Measurements from ENCODE around the gene RNF157. TPM values are rescaled to one million over a fixed set of nuclear protein-coding genes. Genes with fewer than 3 reads are reported as not detected.
"Not testable (repeated sequence)": the region's sequence is repeated elsewhere in the genome, so short reads cannot be mapped to it uniquely, and the experiment has no call there.

RNF157 gene
- total RNA-seq, 2 donors from 2014 or later = 9.6 to 11.2 TPM

DNA sequence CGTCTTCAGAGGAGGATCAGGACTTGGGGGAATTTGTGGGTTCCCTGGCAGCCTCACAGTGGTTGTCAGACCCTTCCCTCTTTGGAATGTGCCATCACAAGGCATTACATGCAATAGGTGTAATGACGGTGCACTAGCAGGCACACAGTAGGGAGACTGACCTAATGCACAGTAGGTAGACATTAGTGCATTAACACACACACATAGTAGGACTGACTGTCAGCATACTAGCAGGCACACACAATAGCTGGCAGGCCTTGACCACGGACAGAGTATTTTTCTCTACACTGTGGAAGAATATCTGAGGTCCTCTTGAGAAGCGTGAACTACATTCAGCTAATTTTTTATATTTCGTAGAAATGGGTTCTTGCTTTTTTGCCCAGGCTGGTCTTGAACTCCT, 14.0 kb upstream of the RNF157 start:
- TF ChIP-seq, protein P1, sequence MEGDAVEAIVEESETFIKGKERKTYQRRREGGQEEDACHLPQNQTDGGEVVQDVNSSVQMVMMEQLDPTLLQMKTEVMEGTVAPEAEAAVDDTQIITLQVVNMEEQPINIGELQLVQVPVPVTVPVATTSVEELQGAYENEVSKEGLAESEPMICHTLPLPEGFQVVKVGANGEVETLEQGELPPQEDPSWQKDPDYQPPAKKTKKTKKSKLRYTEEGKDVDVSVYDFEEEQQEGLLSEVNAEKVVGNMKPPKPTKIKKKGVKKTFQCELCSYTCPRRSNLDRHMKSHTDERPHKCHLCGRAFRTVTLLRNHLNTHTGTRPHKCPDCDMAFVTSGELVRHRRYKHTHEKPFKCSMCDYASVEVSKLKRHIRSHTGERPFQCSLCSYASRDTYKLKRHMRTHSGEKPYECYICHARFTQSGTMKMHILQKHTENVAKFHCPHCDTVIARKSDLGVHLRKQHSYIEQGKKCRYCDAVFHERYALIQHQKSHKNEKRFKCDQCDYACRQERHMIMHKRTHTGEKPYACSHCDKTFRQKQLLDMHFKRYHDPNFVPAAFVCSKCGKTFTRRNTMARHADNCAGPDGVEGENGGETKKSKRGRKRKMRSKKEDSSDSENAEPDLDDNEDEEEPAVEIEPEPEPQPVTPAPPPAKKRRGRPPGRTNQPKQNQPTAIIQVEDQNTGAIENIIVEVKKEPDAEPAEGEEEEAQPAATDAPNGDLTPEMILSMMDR (conservative IDR thresholded peaks at IDR 0.05) = no peak
- Histone ChIP-seq H3K27ac (ENCODE audit: low read depth, low read length) (no peak overlapping the region), H3K4me3 (ENCODE audit: low read length) (no peak overlapping the region), H3K4me1 (ENCODE audit: control insufficient read depth, insufficient read depth, low read length) (peaks cover 4% of the 10 kb centered on the region), H3K9ac (ENCODE audit: extremely low read depth, low read length, poor library complexity, severe bottlenecking) (no peak overlapping the region), H3K27me3 (ENCODE audit: control insufficient read depth, insufficient read depth, low read length, poor library complexity, severe bottlenecking) (no peaks in the 10 kb centered on the region), H3K36me3 (ENCODE audit: control insufficient read depth, insufficient read depth, low read length) (no peaks in the 10 kb centered on the region), H3K9me3 (ENCODE audit: control insufficient read depth, low read length) (no peaks in the 10 kb centered on the region)
- H3K9me3 Mint-ChIP-seq = peaks cover 10% of the 10 kb centered on the region
- peaks cover 3% of the 10 kb centered on the region for H3K4me1 Mint-ChIP-seq
- peak; percentile 17 for DNase-seq
- 94 to 100% methylated on average over 3 to 5 of the region's 5 CpGs for WGBS, 2 experiments (ENCODE audit: insufficient coverage in 1 of 2, insufficient read length in 1 of 2)
- H3K36me3 Mint-ChIP-seq (ENCODE audit: low read depth) = no peaks in the 10 kb centered on the region
- H3K27me3 Mint-ChIP-seq (ENCODE audit: insufficient read depth) = peaks cover 2% of the 10 kb centered on the region
- no peak overlapping the region for H3K4me3 Mint-ChIP-seq
- H3K27ac Mint-ChIP-seq = no peak overlapping the region

DNA sequence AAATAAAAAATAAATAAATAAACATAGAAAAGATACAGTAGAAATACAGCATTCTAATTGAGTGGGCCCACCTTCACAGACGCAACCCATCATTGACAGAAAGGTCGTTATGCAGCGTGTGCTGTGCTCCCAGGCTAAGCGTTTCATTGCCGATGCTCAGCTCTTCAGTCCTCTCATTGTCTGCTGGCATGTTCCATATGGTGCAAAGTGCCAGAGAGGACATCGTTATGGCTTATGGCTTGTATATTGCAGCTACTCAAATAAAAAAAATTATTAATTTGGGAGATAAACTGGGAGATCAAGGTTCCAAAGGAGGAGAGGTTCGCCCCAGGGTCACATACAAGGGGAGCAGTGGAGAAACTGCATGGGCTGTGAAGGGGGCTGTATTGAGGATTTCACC, 13.5 kb upstream of the RNF157 start:
- no peak for DNase-seq
- H3K4me3 Mint-ChIP-seq = no peak overlapping the region
- 93 to 96% methylated on average over 7 of the region's 7 CpGs for WGBS, 2 experiments (ENCODE audit: insufficient coverage in 1 of 2, insufficient read length in 1 of 2)
- H3K4me3 ChIP-seq (ENCODE audit: low read length) = no peak overlapping the region
- peaks cover 2% of the 10 kb centered on the region for H3K4me1 Mint-ChIP-seq
- no peak overlapping the region for H3K27ac Mint-ChIP-seq
- peaks cover 2% of the 10 kb centered on the region for H3K27me3 Mint-ChIP-seq (ENCODE audit: insufficient read depth)
- no peaks in the 10 kb centered on the region for H3K36me3 Mint-ChIP-seq (ENCODE audit: low read depth)
- H3K9ac ChIP-seq (ENCODE audit: extremely low read depth, low read length, poor library complexity, severe bottlenecking) = no peak overlapping the region
- no peaks in the 10 kb centered on the region for H3K36me3 ChIP-seq (ENCODE audit: control insufficient read depth, insufficient read depth, low read length)
- H3K9me3 Mint-ChIP-seq = peaks cover 10% of the 10 kb centered on the region
- H3K4me1 ChIP-seq (ENCODE audit: control insufficient read depth, insufficient read depth, low read length) = peaks cover 4% of the 10 kb centered on the region
- no peaks in the 10 kb centered on the region for H3K9me3 ChIP-seq (ENCODE audit: control insufficient read depth, low read length)
- TF ChIP-seq, protein P1 (conservative IDR thresholded peaks at IDR 0.05) = no peak
- H3K27ac ChIP-seq (ENCODE audit: low read depth, low read length) = no peak overlapping the region
- no peaks in the 10 kb centered on the region for H3K27me3 ChIP-seq (ENCODE audit: control insufficient read depth, insufficient read depth, low read length, poor library complexity, severe bottlenecking)

- H3K9me3 ChIP-seq (ENCODE audit: control insufficient read depth, low read length); H3K27me3 Mint-ChIP-seq (ENCODE audit: insufficient read depth); H3K4me1 Mint-ChIP-seq; H3K27ac ChIP-seq (ENCODE audit: low read depth, low read length); H3K36me3 Mint-ChIP-seq (ENCODE audit: low read depth); H3K4me3 ChIP-seq (ENCODE audit: low read length); H3K9ac ChIP-seq (ENCODE audit: extremely low read depth, low read length, poor library complexity, severe bottlenecking); H3K4me3 Mint-ChIP-seq; H3K36me3 ChIP-seq (ENCODE audit: control insufficient read depth, insufficient read depth, low read length); H3K27me3 ChIP-seq (ENCODE audit: control insufficient read depth, insufficient read depth, low read length, poor library complexity, severe bottlenecking); DNase-seq; H3K27ac Mint-ChIP-seq; H3K9me3 Mint-ChIP-seq; H3K4me1 ChIP-seq (ENCODE audit: control insufficient read depth, insufficient read depth, low read length): not testable (repeated sequence)
- 95 to 96% methylated on average over 20 to 23 of the region's 23 CpGs for WGBS, 2 experiments (ENCODE audit: insufficient coverage in 1 of 2, insufficient read length in 1 of 2)
These were observed 12.9 kb upstream of the RNF157 start for GRCh38 chr17:76252967-76253766.

All from endodermal cell (in vitro differentiated cells).